Measurements from ENCODE around the gene HCRT.

- TF ChIP-seq POLR2A (IDR thresholded peaks at IDR 0.05) (no peak), CTCF (IDR thresholded peaks at IDR 0.05) (no peak), POLR2AphosphoS5 (IDR thresholded peaks at IDR 0.05) (no peak)
Observed at GRCh38 chr17:42178817-42179216, 6.4 kb downstream of the HCRT start.
